GM23338 (cell line): ENCODE results near the gene NCLN. TPM values are rescaled to one million over a fixed set of nuclear protein-coding genes. Genes with fewer than 3 reads are reported as not detected.

Experiments used
- ATAC-seq: fragments of 200-7000 bp; cut with Tn5 transposase; 3 replicates; pipeline ENCODE4 v1.9.1; 2020
- DNase-seq: peaks from one replicate; pipeline ENCODE4 v3.0.0-alpha.2; 2015; ENCODE audit warnings: low spot score
- H2AFZ ChIP-seq: fragments of 200-600 bp; sonication (generic); 2 replicates; pipeline ENCODE4 v1.8.0; 2016; ENCODE audit warnings: antibody characterized with exemption, mild to moderate bottlenecking, moderate library complexity
- H3F3A ChIP-seq: fragments of 200-600 bp; sonication (generic); replicated peaks from 2 replicates; pipeline ENCODE4 v1.8.0; 2017; ENCODE audit warnings: antibody characterized with exemption, mixed run types, low read depth
- H3K27ac ChIP-seq: fragments of 200-600 bp; sonication (generic); 2 replicates; pipeline ENCODE4 v1.6.1; 2016; ENCODE audit warnings: low read depth
- H3K27me3 ChIP-seq: fragments of 200-600 bp; sonication (generic); 2 replicates; pipeline ENCODE4 v1.8.0; 2016; ENCODE audit warnings: mild to moderate bottlenecking, mixed run types, moderate library complexity; ENCODE audit not compliant: insufficient read depth
- H3K36me3 ChIP-seq: fragments of 200-600 bp; sonication (generic); 2 replicates; pipeline ENCODE4 v1.8.0; 2016; ENCODE audit warnings: mild to moderate bottlenecking; ENCODE audit not compliant: insufficient read depth
- H3K4me1 ChIP-seq: fragments of 200-600 bp; sonication (generic); 2 replicates; pipeline ENCODE4 v1.8.0; 2016; ENCODE audit warnings: mild to moderate bottlenecking, moderate library complexity; ENCODE audit not compliant: insufficient read depth
- H3K4me2 ChIP-seq: fragments of 200-600 bp; sonication (generic); 2 replicates; pipeline ENCODE4 v1.7.1; 2017; ENCODE audit warnings: mixed run types
- H3K4me3 ChIP-seq: fragments of 200-600 bp; sonication (generic); 2 replicates; pipeline ENCODE4 v1.6.1; 2016; ENCODE audit warnings: mixed run types
- H3K79me2 ChIP-seq: fragments of 200-600 bp; sonication (generic); replicated peaks from 2 replicates; pipeline ENCODE4 v1.8.0; 2017; ENCODE audit warnings: mild to moderate bottlenecking; ENCODE audit not compliant: insufficient read depth
- H3K9me2 ChIP-seq: fragments of 200-600 bp; sonication (generic); 2 replicates; pipeline ENCODE4 v1.8.0; 2017; ENCODE audit not compliant: insufficient read depth
- H4K20me1 ChIP-seq: fragments of 200-600 bp; sonication (generic); replicated peaks from 2 replicates; pipeline ENCODE4 v1.8.0; 2017; ENCODE audit warnings: mild to moderate bottlenecking; ENCODE audit not compliant: insufficient read depth
- H3K27ac Mint-ChIP-seq: 2 replicates; pipeline ENCODE4 v1.8.0; 2020; ENCODE audit warnings: inconsistent platforms, mild to moderate bottlenecking, moderate library complexity, mixed read lengths
- H3K27me3 Mint-ChIP-seq: 3 replicates; pipeline ENCODE4 v1.8.0; 2022; ENCODE audit warnings: low read depth, mild to moderate bottlenecking, moderate library complexity, mixed read lengths, inconsistent platforms; ENCODE audit not compliant: insufficient read depth, poor library complexity
- H3K36me3 Mint-ChIP-seq: 3 replicates; pipeline ENCODE4 v1.8.0; 2021; ENCODE audit warnings: low read depth, mild to moderate bottlenecking, inconsistent platforms, moderate library complexity, mixed read lengths
- H3K4me1 Mint-ChIP-seq: 3 replicates; pipeline ENCODE4 v1.8.0; 2020; ENCODE audit warnings: mild to moderate bottlenecking, inconsistent platforms, mixed read lengths
- H3K4me3 Mint-ChIP-seq: 3 replicates; pipeline ENCODE4 v1.8.0; 2021; ENCODE audit warnings: moderate library complexity, mild to moderate bottlenecking, inconsistent platforms, mixed read lengths
- H3K9me3 Mint-ChIP-seq: 3 replicates; pipeline ENCODE4 v1.8.0; 2020; ENCODE audit warnings: moderate library complexity, mild to moderate bottlenecking, inconsistent platforms, mixed read lengths
- CREB1 ChIP-seq: fragments of 250-450 bp; sonication (Bioruptor Pico); IDR thresholded peaks from 2 replicates; pipeline ENCODE4 v1.5.0; 2020; ENCODE audit warnings: low read depth, mild to moderate bottlenecking, moderate library complexity
- EZH2phosphoT487 ChIP-seq: fragments of 200-600 bp; sonication (generic); IDR thresholded peaks from one replicate; pipeline ENCODE4 v1.8.1; 2018; ENCODE audit warnings: antibody characterized with exemption; ENCODE audit not compliant: unreplicated experiment
- JUNB ChIP-seq: IDR thresholded peaks from one replicate; pipeline ENCODE4 v1.6.1; 2016; ENCODE audit warnings: antibody characterized with exemption; ENCODE audit not compliant: unreplicated experiment
- NANOG ChIP-seq: IDR thresholded peaks from 2 replicates; pipeline ENCODE4 v1.6.1; 2016; ENCODE audit warnings: antibody characterized with exemption, borderline replicate concordance
- POLR2AphosphoS5 ChIP-seq: IDR thresholded peaks from 2 replicates; pipeline ENCODE4 v1.6.1; 2016; ENCODE audit warnings: antibody characterized with exemption, low read depth
- STAT1 ChIP-seq: IDR thresholded peaks from one replicate; pipeline ENCODE4 v1.6.1; 2016; ENCODE audit warnings: antibody characterized with exemption; ENCODE audit not compliant: unreplicated experiment
- ZNF331 ChIP-seq: fragments of 250-450 bp; sonication (Bioruptor Pico); IDR thresholded peaks from 2 replicates; pipeline ENCODE4 v1.5.0; 2020; ENCODE audit warnings: low read depth, mild to moderate bottlenecking, moderate library complexity
- polyA plus RNA-seq: library from polyadenylated mRNA; unstranded; fragments of >200 nt; fragmentation: Nextera tagmentation; extraction: Ambion mirVana; gene quantifications from 2 replicates; pipeline ENCODE4 v1.2.1, GENCODE V29; 2016
- total RNA-seq: library from RNA; depleted of rRNA; stranded (reverse); fragments of >200 nt; shearing (Covaris generic); gene quantifications from 2 replicates; pipeline ENCODE4 v1.2.3, GENCODE V29; 2014
- TF ChIP-seq, protein P1 (sequence below), 2 experiments: fragments of 200-600 bp in 1 of 2; sonication (generic) in 1 of 2; conservative IDR thresholded peaks; 2 replicates each; pipeline versions ENCODE4 v1.5.1 to v1.6.1; 2016 to 2017; ENCODE audit warnings: antibody characterized with exemption in 2 of 2, low read depth in 2 of 2, mild to moderate bottlenecking in 2 of 2, moderate library complexity in 1 of 2
- TF ChIP-seq, protein P2 (sequence below): fragments of 250-450 bp; sonication (Bioruptor Pico); IDR thresholded peaks from 2 replicates; pipeline ENCODE4 v1.5.0; 2020; ENCODE audit warnings: mild to moderate bottlenecking, moderate library complexity
- TF ChIP-seq, protein P3 (sequence below): IDR thresholded peaks from 2 replicates; pipeline ENCODE4 v1.6.1; 2016; ENCODE audit warnings: antibody characterized with exemption
- TF ChIP-seq, protein P4 (sequence below): IDR thresholded peaks from one replicate; pipeline ENCODE4 v1.6.1; 2018; ENCODE audit warnings: antibody characterized with exemption; ENCODE audit not compliant: unreplicated experiment

The NCLN gene
- total and polyA plus RNA-seq, 2 experiments from 2014 or later = 85.6 to 125 TPM

DNA sequence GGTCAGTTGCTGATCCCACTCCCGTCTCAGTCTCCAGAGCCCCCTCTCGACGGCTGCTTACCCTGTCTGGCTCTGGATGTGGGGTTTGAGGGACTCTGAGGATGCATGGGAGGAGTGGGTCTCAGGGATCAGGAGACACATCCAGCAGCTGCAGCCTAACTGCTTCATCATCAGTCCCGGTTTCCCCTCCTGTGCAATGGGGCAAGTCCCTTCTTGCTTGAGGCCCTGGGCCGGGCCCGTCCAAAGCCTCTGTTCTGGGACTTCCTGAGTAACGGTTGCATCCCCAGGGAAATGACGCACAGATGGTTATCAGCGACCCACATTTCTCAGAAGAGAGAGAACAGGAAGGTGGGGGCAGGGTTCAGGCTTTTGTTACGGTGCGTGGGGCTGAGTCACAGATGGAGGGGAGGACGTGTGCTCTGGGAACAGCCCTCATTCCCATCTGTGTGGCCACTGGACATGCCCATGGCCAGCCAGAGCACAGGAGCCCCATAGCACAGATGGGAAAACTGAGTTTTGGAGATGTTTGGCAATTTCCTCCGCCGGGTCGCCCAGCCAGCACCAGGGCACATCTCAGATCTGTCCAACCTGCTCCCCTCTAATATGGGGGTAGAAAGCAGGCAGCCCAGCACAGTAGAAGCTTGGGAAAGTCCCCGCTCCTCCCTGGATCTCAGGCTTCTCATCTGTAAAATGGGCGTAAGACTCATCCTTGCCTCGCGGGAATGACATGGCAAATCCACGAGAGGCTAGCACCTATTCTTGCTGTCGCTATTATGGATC, 30.6 kb upstream of the NCLN start (continued):
- TF ChIP-seq, protein P1, sequence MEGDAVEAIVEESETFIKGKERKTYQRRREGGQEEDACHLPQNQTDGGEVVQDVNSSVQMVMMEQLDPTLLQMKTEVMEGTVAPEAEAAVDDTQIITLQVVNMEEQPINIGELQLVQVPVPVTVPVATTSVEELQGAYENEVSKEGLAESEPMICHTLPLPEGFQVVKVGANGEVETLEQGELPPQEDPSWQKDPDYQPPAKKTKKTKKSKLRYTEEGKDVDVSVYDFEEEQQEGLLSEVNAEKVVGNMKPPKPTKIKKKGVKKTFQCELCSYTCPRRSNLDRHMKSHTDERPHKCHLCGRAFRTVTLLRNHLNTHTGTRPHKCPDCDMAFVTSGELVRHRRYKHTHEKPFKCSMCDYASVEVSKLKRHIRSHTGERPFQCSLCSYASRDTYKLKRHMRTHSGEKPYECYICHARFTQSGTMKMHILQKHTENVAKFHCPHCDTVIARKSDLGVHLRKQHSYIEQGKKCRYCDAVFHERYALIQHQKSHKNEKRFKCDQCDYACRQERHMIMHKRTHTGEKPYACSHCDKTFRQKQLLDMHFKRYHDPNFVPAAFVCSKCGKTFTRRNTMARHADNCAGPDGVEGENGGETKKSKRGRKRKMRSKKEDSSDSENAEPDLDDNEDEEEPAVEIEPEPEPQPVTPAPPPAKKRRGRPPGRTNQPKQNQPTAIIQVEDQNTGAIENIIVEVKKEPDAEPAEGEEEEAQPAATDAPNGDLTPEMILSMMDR (conservative IDR thresholded peaks at IDR 0.05; ENCODE audit: low read depth in 2 of 2) = no peak
- TF ChIP-seq NANOG = no peak

DNA sequence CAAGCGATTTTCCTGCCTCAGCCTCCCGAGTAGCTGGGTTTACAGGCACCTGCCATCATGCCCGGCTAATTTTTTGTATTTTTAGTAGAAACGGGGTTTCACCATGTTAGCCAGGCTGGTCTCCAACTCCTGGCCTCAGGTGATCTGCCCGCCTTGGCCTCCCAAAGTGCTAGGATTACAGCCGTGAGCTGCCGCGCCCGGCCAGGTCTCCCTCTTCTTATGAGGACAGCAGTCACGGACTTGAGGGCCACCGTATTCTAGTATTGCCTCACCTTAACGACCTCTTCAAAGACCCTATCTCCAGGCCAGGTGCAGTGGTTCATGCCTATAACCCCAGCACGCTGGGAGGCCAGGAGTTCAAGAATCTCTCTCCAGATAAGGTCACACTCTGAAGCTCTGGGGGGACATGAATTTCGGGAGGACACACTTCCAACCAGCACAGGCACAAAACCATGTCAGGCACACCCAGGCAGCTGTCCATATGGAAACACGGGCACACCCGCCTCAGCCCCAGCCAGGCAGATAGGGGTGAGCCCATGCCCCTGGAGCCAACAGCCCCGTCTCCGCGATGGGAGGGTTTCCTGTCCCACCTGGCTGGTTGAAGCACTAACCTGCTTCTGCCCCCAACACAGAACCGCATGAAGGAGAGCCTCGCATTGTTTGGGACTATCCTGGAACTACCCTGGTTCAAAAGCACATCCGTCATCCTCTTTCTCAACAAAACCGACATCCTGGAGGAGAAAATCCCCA, 28.5 kb upstream of the NCLN start:
- no peak overlapping the region; the same call in 2 of the 3 replicates for H3K4me3 Mint-ChIP-seq
- H3K4me1 Mint-ChIP-seq = 0 out of 3 replicates have a peak, but pooled peaks cover 3% of the 10 kb centered on the region
- no peak overlapping the region for H3K4me3 ChIP-seq
- no peak overlapping the region for H3K27ac Mint-ChIP-seq
- no peaks in the 10 kb centered on the region for H3F3A ChIP-seq
- no peaks in the 10 kb centered on the region for H3K27me3 ChIP-seq
- no peaks in the 10 kb centered on the region for H3K36me3 ChIP-seq
- no peak for ATAC-seq
- no peak overlapping the region for H2AFZ ChIP-seq
- no peaks in the 10 kb centered on the region for H4K20me1 ChIP-seq
- no peaks in the 10 kb centered on the region for H3K4me1 ChIP-seq
- H3K27ac ChIP-seq = no peak overlapping the region
- H3K27me3 Mint-ChIP-seq = peaks cover 9% of the 10 kb centered on the region
- DNase-seq = no peak
- H3K36me3 Mint-ChIP-seq = no peaks in the 10 kb centered on the region
- peaks cover 15% of the 10 kb centered on the region; the same call in 1 of the 2 replicates for H3K9me2 ChIP-seq
- H3K9me3 Mint-ChIP-seq = peaks cover 9% of the 10 kb centered on the region; the same call in 2 of the 3 replicates
- H3K4me2 ChIP-seq = no peak overlapping the region
- H3K79me2 ChIP-seq = no peaks in the 10 kb centered on the region
- TF ChIP-seq, protein P2, sequence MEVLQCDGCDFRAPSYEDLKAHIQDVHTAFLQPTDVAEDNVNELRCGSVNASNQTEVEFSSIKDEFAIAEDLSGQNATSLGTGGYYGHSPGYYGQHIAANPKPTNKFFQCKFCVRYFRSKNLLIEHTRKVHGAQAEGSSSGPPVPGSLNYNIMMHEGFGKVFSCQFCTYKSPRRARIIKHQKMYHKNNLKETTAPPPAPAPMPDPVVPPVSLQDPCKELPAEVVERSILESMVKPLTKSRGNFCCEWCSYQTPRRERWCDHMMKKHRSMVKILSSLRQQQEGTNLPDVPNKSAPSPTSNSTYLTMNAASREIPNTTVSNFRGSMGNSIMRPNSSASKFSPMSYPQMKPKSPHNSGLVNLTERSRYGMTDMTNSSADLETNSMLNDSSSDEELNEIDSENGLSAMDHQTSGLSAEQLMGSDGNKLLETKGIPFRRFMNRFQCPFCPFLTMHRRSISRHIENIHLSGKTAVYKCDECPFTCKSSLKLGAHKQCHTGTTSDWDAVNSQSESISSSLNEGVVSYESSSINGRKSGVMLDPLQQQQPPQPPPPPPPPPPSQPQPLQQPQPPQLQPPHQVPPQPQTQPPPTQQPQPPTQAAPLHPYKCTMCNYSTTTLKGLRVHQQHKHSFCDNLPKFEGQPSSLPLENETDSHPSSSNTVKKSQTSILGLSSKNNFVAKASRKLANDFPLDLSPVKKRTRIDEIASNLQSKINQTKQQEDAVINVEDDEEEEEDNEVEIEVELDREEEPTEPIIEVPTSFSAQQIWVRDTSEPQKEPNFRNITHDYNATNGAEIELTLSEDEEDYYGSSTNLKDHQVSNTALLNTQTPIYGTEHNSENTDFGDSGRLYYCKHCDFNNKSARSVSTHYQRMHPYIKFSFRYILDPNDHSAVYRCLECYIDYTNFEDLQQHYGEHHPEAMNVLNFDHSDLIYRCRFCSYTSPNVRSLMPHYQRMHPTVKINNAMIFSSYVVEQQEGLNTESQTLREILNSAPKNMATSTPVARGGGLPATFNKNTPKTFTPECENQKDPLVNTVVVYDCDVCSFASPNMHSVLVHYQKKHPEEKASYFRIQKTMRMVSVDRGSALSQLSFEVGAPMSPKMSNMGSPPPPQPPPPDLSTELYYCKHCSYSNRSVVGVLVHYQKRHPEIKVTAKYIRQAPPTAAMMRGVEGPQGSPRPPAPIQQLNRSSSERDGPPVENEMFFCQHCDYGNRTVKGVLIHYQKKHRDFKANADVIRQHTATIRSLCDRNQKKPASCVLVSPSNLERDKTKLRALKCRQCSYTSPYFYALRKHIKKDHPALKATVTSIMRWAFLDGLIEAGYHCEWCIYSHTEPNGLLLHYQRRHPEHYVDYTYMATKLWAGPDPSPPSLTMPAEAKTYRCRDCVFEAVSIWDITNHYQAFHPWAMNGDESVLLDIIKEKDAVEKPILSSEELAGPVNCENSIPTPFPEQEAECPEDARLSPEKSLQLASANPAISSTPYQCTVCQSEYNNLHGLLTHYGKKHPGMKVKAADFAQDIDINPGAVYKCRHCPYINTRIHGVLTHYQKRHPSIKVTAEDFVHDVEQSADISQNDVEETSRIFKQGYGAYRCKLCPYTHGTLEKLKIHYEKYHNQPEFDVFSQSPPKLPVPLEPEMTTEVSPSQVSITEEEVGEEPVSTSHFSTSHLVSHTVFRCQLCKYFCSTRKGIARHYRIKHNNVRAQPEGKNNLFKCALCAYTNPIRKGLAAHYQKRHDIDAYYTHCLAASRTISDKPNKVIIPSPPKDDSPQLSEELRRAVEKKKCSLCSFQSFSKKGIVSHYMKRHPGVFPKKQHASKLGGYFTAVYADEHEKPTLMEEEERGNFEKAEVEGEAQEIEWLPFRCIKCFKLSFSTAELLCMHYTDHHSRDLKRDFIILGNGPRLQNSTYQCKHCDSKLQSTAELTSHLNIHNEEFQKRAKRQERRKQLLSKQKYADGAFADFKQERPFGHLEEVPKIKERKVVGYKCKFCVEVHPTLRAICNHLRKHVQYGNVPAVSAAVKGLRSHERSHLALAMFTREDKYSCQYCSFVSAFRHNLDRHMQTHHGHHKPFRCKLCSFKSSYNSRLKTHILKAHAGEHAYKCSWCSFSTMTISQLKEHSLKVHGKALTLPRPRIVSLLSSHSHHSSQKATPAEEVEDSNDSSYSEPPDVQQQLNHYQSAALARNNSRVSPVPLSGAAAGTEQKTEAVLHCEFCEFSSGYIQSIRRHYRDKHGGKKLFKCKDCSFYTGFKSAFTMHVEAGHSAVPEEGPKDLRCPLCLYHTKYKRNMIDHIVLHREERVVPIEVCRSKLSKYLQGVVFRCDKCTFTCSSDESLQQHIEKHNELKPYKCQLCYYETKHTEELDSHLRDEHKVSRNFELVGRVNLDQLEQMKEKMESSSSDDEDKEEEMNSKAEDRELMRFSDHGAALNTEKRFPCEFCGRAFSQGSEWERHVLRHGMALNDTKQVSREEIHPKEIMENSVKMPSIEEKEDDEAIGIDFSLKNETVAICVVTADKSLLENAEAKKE (CRISPR knock-in tag) = no peak
- no peak for TF ChIP-seq STAT1
- no peak for TF ChIP-seq EZH2phosphoT487
- TF ChIP-seq POLR2AphosphoS5 = no peak
- TF ChIP-seq ZNF331 (CRISPR knock-in tag) = no peak
- no peak for TF ChIP-seq CREB1 (CRISPR knock-in tag)
- TF ChIP-seq, protein P3, sequence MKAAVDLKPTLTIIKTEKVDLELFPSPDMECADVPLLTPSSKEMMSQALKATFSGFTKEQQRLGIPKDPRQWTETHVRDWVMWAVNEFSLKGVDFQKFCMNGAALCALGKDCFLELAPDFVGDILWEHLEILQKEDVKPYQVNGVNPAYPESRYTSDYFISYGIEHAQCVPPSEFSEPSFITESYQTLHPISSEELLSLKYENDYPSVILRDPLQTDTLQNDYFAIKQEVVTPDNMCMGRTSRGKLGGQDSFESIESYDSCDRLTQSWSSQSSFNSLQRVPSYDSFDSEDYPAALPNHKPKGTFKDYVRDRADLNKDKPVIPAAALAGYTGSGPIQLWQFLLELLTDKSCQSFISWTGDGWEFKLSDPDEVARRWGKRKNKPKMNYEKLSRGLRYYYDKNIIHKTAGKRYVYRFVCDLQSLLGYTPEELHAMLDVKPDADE = no peak
- TF ChIP-seq, protein P4, sequence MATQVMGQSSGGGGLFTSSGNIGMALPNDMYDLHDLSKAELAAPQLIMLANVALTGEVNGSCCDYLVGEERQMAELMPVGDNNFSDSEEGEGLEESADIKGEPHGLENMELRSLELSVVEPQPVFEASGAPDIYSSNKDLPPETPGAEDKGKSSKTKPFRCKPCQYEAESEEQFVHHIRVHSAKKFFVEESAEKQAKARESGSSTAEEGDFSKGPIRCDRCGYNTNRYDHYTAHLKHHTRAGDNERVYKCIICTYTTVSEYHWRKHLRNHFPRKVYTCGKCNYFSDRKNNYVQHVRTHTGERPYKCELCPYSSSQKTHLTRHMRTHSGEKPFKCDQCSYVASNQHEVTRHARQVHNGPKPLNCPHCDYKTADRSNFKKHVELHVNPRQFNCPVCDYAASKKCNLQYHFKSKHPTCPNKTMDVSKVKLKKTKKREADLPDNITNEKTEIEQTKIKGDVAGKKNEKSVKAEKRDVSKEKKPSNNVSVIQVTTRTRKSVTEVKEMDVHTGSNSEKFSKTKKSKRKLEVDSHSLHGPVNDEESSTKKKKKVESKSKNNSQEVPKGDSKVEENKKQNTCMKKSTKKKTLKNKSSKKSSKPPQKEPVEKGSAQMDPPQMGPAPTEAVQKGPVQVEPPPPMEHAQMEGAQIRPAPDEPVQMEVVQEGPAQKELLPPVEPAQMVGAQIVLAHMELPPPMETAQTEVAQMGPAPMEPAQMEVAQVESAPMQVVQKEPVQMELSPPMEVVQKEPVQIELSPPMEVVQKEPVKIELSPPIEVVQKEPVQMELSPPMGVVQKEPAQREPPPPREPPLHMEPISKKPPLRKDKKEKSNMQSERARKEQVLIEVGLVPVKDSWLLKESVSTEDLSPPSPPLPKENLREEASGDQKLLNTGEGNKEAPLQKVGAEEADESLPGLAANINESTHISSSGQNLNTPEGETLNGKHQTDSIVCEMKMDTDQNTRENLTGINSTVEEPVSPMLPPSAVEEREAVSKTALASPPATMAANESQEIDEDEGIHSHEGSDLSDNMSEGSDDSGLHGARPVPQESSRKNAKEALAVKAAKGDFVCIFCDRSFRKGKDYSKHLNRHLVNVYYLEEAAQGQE = no peak
- TF ChIP-seq JUNB = no peak
